ENCODE measurements around the gene ZNF598.

ZNF598 gene

GRCh38 chr16:2007081-2007836, 2.4 kb downstream of the ZNF598 start:
- H3K9me3 ChIP-seq (ENCODE audit: severe bottlenecking), result no peaks in the 10 kb centered on the region
- DNase-seq, result no peak
- no peak overlapping the region for H3K4me3 ChIP-seq (ENCODE audit: low read depth, low read length)
- no peak for TF ChIP-seq CTCF (IDR thresholded peaks at IDR 0.05; ENCODE audit: low read depth, low read length)
- no peak overlapping the region for H3K27ac ChIP-seq
- H3K36me3 ChIP-seq, result peaks cover 51% of the 10 kb centered on the region
- H3K27me3 ChIP-seq (ENCODE audit: insufficient read depth, low read depth, severe bottlenecking), result no peaks in the 10 kb centered on the region

- H3K9me3 ChIP-seq (ENCODE audit: severe bottlenecking), result no peaks in the 10 kb centered on the region
- peaks cover 60% of the 10 kb centered on the region for H3K36me3 ChIP-seq
- TF ChIP-seq CTCF (IDR thresholded peaks at IDR 0.05; ENCODE audit: low read depth, low read length), result no peak
- no peaks in the 10 kb centered on the region for H3K27me3 ChIP-seq (ENCODE audit: insufficient read depth, low read depth, severe bottlenecking)
- no peak overlapping the region for H3K27ac ChIP-seq
- no peak overlapping the region for H3K4me3 ChIP-seq (ENCODE audit: low read depth, low read length)
- DNase-seq, result no peak
Measured at GRCh38 chr16:2006317-2006716, 3.3 kb downstream of the ZNF598 start.

- TF ChIP-seq CTCF (IDR thresholded peaks at IDR 0.05; ENCODE audit: low read depth, low read length), result no peak
- no peak for DNase-seq
- H3K27me3 ChIP-seq (ENCODE audit: insufficient read depth, low read depth, severe bottlenecking), result no peaks in the 10 kb centered on the region
- H3K4me3 ChIP-seq (ENCODE audit: low read depth, low read length), result no peak overlapping the region
- peaks cover 67% of the 10 kb centered on the region for H3K36me3 ChIP-seq
- H3K27ac ChIP-seq, result no peak overlapping the region
- H3K9me3 ChIP-seq (ENCODE audit: severe bottlenecking), result no peaks in the 10 kb centered on the region
Measured at GRCh38 chr16:2005646-2006045, 4.0 kb downstream of the ZNF598 start.

- Histone ChIP-seq H3K4me3 (ENCODE audit: low read depth, low read length) (no peak overlapping the region), H3K27me3 (ENCODE audit: insufficient read depth, low read depth, severe bottlenecking) (no peaks in the 10 kb centered on the region), H3K27ac (peak overlapping the region; percentile 80), H3K9me3 (ENCODE audit: severe bottlenecking) (no peaks in the 10 kb centered on the region), H3K36me3 (peaks cover 74% of the 10 kb centered on the region)
- TF ChIP-seq CTCF (IDR thresholded peaks at IDR 0.05; ENCODE audit: low read depth, low read length), result no peak
- DNase-seq, result no peak
Measured at GRCh38 chr16:2004795-2005517, 4.7 kb downstream of the ZNF598 start.

- Histone ChIP-seq H3K36me3 (peaks cover 83% of the 10 kb centered on the region), H3K27ac (peak overlapping the region; percentile 80)
Measured at GRCh38 chr16:2003827-2004641, 5.6 kb downstream of the ZNF598 start.

More at GRCh38 chr16:2003827-2004641, 5.6 kb downstream of the ZNF598 start:
- H3K4me3 ChIP-seq (ENCODE audit: low read depth, low read length), result 0 out of 2 replicates have a peak overlapping the region, but pooled peaks have one; percentile 6
- H3K9me3 ChIP-seq (ENCODE audit: severe bottlenecking), result no peaks in the 10 kb centered on the region
- peak; percentile 98 for DNase-seq
- H3K27me3 ChIP-seq (ENCODE audit: insufficient read depth, low read depth, severe bottlenecking), result no peaks in the 10 kb centered on the region
- TF ChIP-seq CTCF (IDR thresholded peaks at IDR 0.05; ENCODE audit: low read depth, low read length), result peak; percentile 97
